ENCODE data around the gene TAF13.

TAF13 gene, protein sequence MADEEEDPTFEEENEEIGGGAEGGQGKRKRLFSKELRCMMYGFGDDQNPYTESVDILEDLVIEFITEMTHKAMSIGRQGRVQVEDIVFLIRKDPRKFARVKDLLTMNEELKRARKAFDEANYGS

GRCh38 chr1:109075531-109076490, at the start of gene TAF13:
TAF13 (minus strand) TSS chr1:109076003; CDS start chr1:109075947, 56 bp downstream.
- DNase-seq: peak; percentile 89

- no peak for DNase-seq
Observed at GRCh38 chr1:109120356-109120755, 44.6 kb upstream of the TAF13 start.

DNA sequence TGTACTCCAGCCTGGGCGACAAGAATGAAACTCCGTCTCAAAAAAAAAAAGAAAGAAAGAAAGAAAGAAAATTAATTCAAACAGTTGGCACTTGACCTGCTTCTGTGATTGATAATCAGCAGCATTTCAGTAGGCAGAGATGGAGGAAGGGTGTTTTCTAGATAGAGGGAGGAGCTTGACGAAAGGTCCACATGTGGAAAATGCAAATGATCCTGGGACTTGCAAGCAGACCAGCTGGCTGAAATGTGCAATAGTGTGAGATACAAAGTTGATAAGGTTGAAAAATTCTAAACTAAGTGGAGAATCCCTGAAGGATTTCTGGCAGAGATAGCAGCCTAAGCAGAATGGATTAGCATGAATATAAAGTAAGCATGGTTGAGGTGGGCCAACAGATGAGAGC, 42.3 kb upstream of the TAF13 start:
- no peak for DNase-seq

DNA sequence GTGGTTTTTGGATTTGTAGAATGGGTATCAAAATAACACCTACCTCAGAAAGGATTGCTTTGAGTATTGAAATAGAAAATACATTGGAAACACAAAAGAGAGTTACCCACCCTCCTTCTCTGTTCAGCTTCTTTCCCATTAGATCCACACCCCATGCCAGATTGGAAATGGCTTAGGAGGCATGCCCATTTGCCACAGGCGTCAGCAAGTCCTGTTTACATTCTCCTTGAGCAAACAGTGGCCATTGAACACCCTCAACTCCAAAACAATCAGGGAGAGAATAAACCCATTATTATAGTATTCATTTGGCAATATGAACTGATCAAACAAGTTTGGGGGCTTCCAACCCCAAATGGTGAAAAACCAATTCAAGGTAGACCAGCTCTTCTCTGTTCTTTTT, 40.5 kb upstream of the TAF13 start:
- DNase-seq: no peak

GRCh38 chr1:109115685-109116084, 39.9 kb upstream of the TAF13 start:
- DNase-seq: no peak

- no peak for DNase-seq
Observed at GRCh38 chr1:109114342-109114674, 38.5 kb upstream of the TAF13 start.

GRCh38 chr1:109113590-109114341, 38.0 kb upstream of the TAF13 start, which contains the start of gene ELAPOR1:
ELAPOR1 (plus strand) TSS chr1:109114115; CDS start chr1:109114184, 69 bp downstream.
- peak; percentile 54 for DNase-seq

- DNase-seq: peak; percentile 80
Observed at GRCh38 chr1:109112652-109113285, 37.0 kb upstream of the TAF13 start.

DNA sequence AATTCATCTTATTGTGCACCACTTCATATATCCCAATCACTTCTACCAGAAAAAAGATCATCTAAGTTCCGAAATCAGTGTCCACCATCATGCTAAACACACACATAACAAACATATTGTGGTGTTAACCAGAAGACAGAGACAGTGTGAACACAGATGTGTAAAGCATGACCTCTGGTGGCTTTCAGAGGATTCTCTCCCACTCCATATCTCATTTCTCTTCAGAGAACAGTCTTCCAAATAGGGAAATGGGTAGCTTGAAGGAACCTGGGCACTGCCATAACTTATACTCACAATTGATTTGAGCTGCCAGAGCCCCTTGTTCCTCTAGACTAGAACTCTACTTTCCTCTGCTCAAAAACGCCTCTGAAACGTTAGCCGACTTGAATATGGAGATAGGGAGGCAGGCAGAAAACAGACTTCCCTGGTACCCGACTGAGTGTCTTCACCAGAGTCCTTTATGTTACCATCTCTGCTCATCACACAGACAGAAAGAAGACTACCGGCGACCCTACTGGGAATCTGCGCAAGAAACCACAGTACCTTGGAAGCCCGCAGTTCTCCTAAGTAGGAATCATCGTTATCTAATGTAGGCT, 36.4 kb upstream of the TAF13 start:
- peak; percentile 52 for DNase-seq

- no peak for DNase-seq
Observed at GRCh38 chr1:109111386-109112055, 35.7 kb upstream of the TAF13 start.

- DNase-seq: no peak
Observed at GRCh38 chr1:109109906-109110305, 34.1 kb upstream of the TAF13 start.

DNA sequence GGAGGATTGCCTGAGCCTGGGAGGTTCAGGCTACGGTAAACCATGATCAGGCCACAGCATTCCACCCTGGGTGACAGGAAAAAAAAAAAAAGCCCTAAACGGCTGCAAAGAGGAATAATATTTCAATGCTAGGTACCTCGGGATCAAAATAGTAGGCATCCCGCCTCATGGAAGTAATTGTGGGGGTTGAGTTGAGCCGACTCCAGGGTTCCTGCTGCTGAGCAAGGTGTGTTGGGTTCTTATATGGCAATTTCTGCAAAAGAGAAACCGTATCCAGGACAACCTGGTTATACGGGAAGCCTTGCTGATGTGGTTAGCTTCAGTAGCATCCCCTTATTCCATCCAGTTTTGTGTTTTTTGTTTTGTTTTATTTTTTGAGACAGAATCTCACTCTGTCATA, 32.0 kb upstream of the TAF13 start:
- no peak for DNase-seq

DNA sequence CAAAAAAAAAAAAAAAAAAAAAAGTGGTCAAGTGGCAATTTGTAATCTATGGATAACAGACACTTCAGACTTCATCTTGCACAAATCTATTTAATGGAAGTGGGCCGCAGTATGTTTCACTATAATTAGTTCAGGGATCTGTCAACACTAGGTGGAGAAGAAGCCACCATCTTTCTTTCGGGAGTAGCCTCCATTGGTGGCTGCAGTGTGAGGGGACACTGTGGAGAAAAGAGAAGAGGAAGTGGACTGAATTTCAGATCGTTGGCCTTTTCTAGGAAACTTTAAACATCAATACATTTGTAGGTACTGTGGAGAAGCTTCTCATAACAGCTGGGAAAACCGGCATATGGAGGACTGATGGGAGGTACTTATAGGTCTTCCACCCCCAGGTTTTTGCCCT, 30.1 kb upstream of the TAF13 start:
- no peak for DNase-seq

- DNase-seq: no peak
Observed at GRCh38 chr1:109104364-109105151, 28.8 kb upstream of the TAF13 start.

DNA sequence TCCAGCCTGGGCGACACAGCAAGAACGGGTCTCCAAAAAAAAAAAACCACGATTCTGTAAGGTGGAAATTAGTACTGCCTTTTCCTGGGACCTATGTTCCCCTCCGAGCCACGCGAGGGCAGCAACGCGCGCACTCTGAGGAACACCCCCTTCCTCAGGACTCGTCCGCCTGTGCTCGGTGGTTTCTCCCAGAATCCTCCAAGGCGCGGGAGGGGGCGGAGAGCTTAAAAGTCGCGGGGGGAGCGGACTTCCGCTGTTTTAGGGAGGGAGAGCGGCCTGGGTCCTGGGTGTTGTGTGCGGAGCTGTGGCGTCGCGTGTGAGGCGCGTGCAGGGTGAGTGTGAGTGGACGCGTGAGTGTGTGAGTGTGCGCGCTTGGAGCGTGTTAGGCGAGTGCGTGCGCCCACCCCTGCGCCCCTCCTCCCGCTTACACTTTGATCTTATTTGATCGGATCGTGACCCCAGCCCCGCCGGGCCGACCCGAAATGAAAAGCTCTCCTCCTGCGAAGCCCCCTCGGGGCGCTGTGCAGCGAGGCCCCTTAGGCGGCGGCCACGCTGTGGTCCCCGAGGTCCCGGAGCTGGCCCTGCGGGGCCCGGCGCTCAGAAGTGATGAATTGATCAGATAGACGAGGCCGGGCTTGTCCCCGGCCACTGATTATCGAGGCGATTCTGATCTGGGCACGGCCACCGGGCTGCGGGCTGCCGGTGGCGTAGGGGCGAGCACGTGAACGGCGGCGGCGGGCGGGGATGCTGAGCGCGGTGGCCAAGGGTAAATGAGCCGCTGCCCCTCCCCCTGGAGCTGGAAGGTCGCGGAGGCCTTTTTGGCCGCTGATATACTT, 24.4 kb upstream of the TAF13 start:
- peak; percentile 96 for DNase-seq

- DNase-seq: no peak
Observed at GRCh38 chr1:109096120-109096519, 20.3 kb upstream of the TAF13 start.

- no peak for DNase-seq
Observed at GRCh38 chr1:109095631-109096030, 19.8 kb upstream of the TAF13 start.

DNA sequence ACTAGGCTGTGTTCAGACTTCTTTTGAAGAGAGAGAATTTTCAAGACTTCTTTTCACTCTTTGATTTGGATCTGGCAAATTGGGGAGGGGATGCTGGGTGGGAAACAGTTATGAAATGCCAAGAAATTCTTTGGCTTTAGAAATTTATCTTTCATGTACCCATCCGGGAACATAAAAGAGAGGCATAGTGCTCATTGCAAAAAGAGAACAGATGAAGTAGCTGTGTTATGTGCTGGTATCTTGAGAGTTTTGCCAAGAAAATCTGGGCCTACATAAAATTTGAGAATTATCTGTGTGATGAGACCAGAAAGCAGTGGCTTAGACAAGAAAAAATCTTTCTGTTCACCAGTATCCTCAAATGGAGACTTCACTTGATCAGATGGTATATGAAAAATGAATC, 19.1 kb upstream of the TAF13 start:
- DNase-seq: no peak

DNA sequence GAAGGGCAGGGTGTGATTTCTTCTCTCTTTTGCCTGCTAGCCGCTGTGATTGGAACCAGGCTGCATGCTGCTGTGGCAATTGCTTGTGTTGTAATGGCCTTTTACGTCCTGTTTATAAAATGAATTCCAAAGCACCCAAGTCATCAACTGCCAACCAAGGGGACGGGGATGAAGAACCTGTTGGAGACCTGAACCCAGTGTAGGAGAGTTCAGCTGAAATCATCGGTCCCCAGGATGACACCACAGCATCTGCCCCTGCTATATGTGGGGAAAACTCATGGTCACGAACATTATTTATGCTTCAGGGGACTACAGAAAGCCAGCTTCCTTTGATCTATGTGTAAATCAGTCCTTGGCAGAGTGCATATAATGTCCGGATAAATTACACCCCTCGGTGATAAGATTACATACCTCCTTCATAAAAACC, 18.6 kb upstream of the TAF13 start:
- no peak for DNase-seq

DNA sequence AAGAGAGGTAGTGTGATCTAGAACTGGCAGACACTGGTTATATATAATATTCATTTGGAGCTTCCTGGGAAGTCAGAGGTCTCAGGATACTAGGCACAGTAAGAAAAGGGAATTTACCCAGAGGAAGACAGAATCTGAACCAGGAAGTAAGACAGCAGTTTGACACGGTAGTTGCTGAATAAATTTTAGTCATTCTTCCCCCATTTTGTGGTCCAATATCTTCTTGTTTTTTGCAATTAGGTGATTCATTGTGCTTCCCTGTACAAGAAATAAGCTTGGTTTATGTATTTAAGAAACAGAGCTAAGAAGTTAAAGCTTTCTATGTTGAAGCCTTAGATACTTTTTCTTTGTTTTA, 16.0 kb upstream of the TAF13 start:
- DNase-seq: no peak

Data from RPMI8226 (cell line).